HG02870 (cell line): ENCODE data around the gene ZNF19.
"Not testable (repeated sequence)": the region's sequence is repeated elsewhere in the genome, so short reads cannot be mapped to it uniquely, and the experiment has no call there.

Experiments
- ATAC-seq: cut with Tn5 transposase; IDR thresholded peaks from one replicate; pipeline ENCODE4 v1.9.1; 2021; ENCODE audit warnings: mild to moderate bottlenecking, moderate library complexity; ENCODE audit not compliant: unreplicated experiment

Gene ZNF19

DNA sequence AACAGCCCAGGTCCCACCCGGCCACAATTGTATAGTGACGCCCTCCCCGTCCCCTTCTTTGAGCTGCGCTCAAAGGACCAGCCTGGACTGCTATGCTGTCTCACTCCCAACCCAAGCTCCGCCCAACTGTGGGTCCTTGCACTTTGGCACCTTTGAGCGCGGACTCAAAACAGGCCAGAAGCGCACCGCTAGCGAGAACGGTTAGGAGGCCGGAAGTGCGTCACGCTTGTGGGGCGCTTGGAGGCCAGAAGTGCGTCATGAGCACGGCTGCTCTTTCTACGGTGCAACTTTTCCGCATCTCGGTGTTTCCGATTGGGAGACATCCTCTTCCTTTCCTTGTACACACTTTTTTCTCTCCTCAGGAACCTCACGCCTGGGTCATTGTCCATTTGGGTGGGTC is at the start of gene ZNF19:
ZNF19 (minus strand) TSS at position 203 of the 400 bp plus-strand sequence. CDS start 7,210 bp downstream, outside the sequence.
- no peak for ATAC-seq

DNA sequence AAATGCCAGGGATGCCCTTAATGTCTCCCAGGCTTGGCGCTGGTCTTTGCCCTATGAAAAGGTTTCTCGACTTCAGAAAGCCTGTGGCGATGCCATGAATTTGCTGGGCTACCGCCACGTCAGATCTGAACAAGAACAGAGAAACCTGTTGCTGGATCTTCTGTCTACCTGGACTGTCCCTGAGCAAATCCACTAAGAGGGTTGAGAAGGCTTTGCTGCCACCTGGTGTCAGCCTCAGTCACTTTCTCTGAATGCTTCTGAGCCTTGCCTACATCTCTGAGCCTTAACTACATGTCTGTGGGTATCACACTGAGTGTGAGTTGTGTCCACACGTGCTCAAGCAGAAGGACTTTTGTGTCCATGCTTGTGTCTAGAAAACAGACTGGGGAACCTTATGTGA is 48.5 kb upstream of the ZNF19 start:
- ATAC-seq: peak; percentile 81

DNA sequence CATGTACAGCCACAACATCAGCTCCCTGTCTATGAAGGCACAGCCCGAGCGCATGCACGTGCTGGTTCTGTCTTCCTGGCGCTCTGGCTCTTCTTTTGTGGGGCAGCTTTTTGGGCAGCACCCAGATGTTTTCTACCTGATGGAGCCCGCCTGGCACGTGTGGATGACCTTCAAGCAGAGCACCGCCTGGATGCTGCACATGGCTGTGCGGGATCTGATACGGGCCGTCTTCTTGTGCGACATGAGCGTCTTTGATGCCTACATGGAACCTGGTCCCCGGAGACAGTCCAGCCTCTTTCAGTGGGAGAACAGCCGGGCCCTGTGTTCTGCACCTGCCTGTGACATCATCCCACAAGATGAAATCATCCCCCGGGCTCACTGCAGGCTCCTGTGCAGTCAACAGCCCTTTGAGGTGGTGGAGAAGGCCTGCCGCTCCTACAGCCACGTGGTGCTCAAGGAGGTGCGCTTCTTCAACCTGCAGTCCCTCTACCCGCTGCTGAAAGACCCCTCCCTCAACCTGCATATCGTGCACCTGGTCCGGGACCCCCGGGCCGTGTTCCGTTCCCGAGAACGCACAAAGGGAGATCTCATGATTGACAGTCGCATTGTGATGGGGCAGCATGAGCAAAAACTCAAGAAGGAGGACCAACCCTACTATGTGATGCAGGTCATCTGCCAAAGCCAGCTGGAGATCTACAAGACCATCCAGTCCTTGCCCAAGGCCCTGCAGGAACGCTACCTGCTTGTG is 47.8 kb upstream of the ZNF19 start:
- no peak for ATAC-seq

DNA sequence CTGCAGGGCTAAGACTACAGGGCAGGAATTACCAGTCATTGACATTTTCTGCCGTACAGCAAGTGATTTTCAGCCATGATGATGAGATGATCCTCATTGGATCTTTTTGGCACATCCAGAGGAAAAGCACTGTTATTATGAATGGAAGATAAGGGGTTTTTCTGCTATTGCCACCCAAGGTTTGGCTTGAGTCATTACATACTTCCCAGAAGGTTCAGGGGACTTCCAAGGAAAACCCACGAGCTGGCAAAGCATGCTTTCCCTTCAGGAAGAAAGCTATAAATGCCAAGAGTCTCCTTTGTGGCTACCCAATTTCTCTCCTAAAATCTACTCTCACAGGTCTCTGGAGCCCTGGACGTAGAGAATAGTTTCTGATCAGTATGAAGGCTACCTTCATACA is 43.2 kb upstream of the ZNF19 start:
- no peak for ATAC-seq

- no peak for ATAC-seq
These were observed 39.7 kb upstream of the ZNF19 start for GRCh38 chr16:71528863-71529262.

DNA sequence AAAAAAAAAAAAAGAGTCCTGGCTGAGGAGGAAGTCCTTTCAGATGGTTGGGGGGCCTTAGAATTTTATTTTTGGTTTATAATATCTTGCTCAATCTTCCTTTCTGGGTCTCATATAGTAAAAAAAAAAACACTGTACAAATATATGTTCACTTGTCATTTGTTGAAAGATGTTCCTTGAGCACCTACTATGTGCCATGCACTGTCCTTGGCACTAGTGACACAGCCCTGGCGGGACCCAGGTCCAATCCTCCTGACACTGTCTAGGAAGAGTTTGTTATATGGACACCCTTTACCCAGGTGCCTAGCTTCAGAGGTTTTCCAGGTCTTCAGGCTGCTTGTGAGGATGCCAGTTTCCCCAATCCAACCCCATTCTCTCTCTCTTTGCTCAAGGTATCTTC is 39.1 kb upstream of the ZNF19 start:
- ATAC-seq: no peak

- ATAC-seq: peak; percentile 77
These were observed 37.0 kb upstream of the ZNF19 start, which contains the start of gene CHST4 for GRCh38 chr16:71526111-71526631. Gene CHST4 (plus strand): TSS chr16:71526426. CDS start chr16:71536678, 10,252 bp downstream.

DNA sequence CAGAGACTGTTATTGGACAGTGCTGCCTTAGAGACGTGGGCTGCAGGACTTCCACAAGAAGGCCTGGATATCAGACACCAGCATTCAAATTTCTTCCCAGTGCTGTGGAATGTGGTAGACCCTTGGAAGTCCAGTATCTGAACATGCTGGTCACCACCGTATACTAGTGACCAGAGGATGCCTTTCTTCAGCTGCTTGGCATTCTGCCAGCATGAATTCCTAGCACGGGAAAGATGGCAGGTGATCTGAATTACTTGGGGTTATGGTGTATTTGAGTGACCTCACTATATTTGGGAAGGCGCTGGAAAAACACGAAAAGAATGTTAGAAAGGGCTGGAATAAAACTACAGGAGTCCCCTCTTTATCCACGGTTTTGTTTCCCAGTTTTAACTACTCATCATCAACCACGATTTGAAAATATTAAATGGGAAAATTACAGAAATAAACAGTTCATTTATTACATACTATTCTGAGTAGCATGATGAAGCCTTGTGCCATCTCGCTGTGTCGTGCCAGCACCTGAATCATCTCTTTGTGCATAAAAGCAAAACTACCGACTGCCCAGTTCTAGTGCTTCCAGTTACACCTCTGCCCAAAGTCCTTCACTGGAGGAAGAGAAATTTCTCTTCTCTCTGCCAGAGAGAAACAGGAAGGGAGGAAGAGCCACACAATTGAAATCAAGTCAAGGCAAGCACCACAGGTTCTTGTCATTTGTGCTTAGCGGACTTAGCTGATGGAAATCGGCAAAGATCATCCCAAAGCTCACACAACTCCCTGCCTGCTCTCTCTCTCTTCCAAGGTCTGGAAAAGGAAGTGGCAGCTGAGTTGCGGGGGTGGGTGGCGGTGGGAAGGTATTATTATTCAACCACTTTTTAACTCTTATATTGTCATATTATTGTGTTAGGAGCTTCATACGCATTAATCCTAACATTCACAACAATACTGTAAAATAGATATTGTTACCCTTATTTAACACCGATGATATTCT is 35.7 kb upstream of the ZNF19 start:
- no peak for ATAC-seq

- no peak for ATAC-seq
These were observed 31.4 kb upstream of the ZNF19 start for GRCh38 chr16:71520550-71520949.

DNA sequence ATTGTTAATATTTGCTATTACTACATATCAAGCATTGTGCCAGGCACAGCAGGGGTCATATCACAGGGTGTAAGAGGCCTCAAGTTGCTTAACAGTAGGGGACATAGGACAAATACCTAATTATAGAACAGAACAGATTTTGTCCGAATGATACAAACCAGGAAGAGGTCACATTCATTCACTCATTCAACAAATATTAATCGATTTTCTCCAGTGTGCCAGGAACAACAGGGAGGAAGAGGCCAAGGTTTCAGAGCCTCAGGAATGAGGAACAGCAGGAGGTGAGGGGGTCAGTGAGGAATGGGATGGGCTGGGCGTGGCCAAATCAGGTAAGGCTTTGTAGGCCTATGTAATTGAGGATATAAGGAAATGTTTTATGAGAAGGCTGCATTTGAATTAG is 25.9 kb upstream of the ZNF19 start:
- ATAC-seq: no peak

DNA sequence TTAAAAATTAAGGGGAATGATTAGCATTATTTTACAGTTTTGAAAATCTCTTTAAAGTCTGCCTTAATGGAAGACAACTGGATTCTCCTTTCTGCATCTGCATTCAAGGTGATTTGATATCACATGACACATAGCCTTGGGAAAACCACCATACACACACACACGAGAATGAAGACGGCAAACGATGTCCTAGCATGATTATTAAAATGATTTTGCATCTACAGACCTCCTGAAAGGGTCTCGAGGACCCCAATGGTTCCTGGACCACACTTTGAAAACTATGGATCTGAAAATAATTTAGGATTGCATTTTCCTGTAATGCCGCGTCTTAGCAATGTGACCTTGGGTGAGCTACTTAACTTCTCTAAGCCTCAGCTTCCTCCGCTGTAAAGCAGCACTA is 25.4 kb upstream of the ZNF19 start:
- no peak for ATAC-seq

- ATAC-seq: no peak
These were observed 24.2 kb upstream of the ZNF19 start for GRCh38 chr16:71513302-71513701.

GRCh38 chr16:71507061-71507460 is 17.9 kb upstream of the ZNF19 start:
- no peak for ATAC-seq

DNA sequence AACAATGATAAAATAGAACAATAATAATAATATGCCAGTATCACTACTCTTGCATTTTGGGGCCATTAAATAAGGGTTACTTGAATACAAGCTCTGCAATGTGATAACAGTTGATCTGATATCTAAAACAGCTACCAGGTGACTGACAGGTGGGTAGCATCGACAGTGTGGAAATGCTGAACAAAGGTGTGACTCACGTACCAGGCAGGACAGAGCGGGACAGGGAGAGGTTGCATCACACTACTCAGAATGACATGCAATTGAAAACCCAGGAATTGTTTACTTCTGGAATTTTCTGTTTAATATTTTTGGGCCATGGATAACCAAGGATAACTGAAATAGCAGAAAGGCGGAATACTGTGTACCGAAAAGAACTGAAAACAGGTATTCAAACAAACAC is 15.8 kb upstream of the ZNF19 start:
- no peak for ATAC-seq

GRCh38 chr16:71504051-71504450 is 14.9 kb upstream of the ZNF19 start:
- not testable (repeated sequence) for ATAC-seq

GRCh38 chr16:71501547-71501946 is 12.4 kb upstream of the ZNF19 start:
- ATAC-seq: no peak

GRCh38 chr16:71500964-71501363 is 11.8 kb upstream of the ZNF19 start:
- no peak for ATAC-seq

DNA sequence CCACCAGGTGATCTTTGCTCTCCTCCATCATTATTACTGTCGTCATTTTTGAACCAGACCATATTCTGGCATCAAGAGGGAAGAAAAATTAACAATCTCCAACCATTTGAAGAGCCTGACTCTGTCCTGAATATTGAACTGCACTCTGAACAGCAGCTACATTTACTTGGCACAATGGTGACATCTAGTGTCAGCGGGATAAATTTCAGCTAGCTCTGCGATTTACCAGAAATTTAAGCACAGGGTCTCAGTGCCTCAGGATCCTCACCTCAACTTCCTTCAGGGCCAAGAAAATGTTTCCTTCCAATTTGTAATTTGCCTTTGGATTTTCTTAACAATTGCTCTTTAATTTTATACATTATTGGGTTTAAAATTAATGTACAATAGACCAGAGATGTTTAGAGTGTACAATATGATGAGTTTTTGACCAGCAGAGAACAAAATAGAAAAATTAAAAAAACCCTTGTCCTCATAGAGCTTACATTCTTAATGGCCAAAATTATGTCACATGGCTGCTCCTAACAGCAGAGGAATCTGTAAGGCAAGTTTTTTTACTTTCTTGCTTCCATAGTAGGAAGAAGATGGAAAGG is 10.7 kb upstream of the ZNF19 start:
- ATAC-seq: no peak

DNA sequence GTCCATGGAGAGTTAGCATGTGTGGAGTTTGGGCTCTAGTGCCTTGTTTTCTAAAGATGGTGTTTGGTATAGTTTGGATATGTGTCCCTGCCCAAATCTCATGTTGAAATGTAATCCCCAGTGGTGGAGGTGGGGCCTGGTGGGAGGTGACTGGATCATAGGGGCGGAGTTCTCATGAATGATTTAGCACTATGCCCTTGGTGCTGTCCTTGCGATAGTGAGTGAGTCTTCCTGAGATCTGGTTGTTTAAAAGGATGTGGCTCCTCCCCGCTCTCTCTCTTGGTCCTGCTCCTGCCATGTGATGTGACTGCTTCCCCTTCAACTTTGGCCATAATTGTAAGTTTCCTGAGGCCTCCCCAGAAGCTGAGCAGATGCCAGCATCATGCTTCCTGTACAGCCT is 8.9 kb upstream of the ZNF19 start:
- no peak for ATAC-seq

DNA sequence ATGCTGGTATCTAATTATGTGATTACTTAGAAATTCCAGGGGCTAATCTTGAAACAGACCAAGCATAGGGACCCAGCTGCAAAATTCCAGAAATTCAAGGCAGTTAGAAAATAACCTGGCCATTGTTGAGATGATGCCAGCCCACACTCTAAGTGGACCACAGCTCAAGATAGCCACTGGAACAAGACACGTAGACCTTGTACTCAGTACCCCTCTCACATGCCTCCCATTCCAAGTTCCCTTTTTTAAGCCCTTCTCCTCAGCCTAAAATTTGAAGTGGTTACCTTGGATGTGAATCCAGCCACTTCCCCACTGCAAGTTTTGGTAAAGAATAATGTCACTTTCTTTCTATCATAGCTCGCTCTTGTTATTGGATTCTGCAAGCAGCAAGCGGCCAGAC is 4.1 kb upstream of the ZNF19 start:
- no peak for ATAC-seq

DNA sequence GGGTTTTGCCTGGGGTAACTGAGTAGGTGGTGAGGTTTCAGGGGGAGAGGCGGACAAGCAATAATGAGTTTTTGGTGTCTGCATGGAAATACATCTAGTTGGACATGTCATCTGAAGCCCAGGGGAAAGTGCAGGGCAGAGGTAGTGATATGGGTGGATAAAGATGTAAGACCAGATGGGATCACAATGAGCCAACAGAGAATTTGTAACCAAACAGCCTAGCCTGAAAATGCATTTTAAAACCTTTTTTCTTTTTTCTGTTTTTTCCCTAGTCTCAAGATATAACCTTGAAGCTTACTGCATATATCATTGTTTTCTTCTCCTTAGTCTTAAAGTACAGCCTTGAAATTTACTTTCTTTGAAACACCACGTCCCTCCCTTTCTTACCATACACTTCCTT is 3.7 kb upstream of the ZNF19 start:
- ATAC-seq: no peak
